Natural killer cell (primary cell): ENCODE data around the gene RSPH1. TPM values are rescaled to one million over a fixed set of nuclear protein-coding genes. Genes with fewer than 3 reads are reported as not detected.

Source experiments
- ATAC-seq, 3 donors: fragments of 150-1000 bp in 2 of 3; fragments of 200-7000 bp in 1 of 3; cut with Tn5 transposase; 1 replicate in 1 of 3; 2 replicates in 2 of 3; pipeline ENCODE4 v1.10.0; 2021; ENCODE audit warnings: mild to moderate bottlenecking in 2 of 3, moderate library complexity in 2 of 3
- DNase-seq, 2 donors: peaks; one replicate each; pipeline versions ENCODE4 v3.0.0 to v3.0.0-alpha.2; 2013 to 2021; ENCODE audit warnings: mixed read lengths in 1 of 2
- H3K27ac ChIP-seq: one replicate; pipeline ENCODE4 v1.5.1; 2013; ENCODE audit warnings: mild to moderate bottlenecking, low read length
- H3K27me3 ChIP-seq: one replicate; pipeline ENCODE4 v1.6.1; 2013; ENCODE audit warnings: low read length; ENCODE audit not compliant: control insufficient read depth, insufficient read depth
- H3K36me3 ChIP-seq: one replicate; pipeline ENCODE4 v1.6.1; 2013; ENCODE audit warnings: low read length; ENCODE audit not compliant: control insufficient read depth, insufficient read depth
- H3K4me1 ChIP-seq: one replicate; pipeline ENCODE4 v1.6.1; 2013; ENCODE audit warnings: low read length; ENCODE audit not compliant: control insufficient read depth, insufficient read depth
- H3K4me3 ChIP-seq: one replicate; pipeline ENCODE4 v1.5.1; 2013; ENCODE audit warnings: low read length
- H3K9me3 ChIP-seq: one replicate; pipeline ENCODE4 v1.6.1; 2013; ENCODE audit warnings: low read length; ENCODE audit not compliant: control insufficient read depth, insufficient read depth
- H3K27ac Mint-ChIP-seq, 2 donors: one replicate each; pipeline ENCODE4 v1.8.0; 2022; ENCODE audit warnings: mild to moderate bottlenecking in 2 of 2, mixed read lengths in 2 of 2, moderate library complexity in 1 of 2
- H3K27me3 Mint-ChIP-seq, 2 donors: one replicate each; pipeline ENCODE4 v1.8.0; 2022; ENCODE audit warnings: low read depth in 2 of 2, mixed read lengths in 2 of 2
- H3K36me3 Mint-ChIP-seq: one replicate; pipeline ENCODE4 v1.8.0; 2022; ENCODE audit warnings: mixed read lengths
- H3K4me1 Mint-ChIP-seq, 2 donors: one replicate each; pipeline ENCODE4 v1.8.0; 2022; ENCODE audit warnings: mixed read lengths in 2 of 2
- H3K4me3 Mint-ChIP-seq: one replicate; pipeline ENCODE4 v1.8.0; 2022; ENCODE audit warnings: mild to moderate bottlenecking, moderate library complexity, mixed read lengths
- H3K9me3 Mint-ChIP-seq, 2 donors: one replicate each; pipeline ENCODE4 v1.8.0; 2022; ENCODE audit warnings: mixed read lengths in 2 of 2
- WGBS: methylation state at CpG from one replicate; pipeline ENCODE4 v1.1.7; 2013; ENCODE audit warnings: missing lambda C conversion rate; ENCODE audit not compliant: insufficient coverage; 5-methylcytosine and 5-hydroxymethylcytosine counted together
- intact Hi-C: fragments of 100-400 bp; cut with micrococcal nuclease; formaldehyde crosslinking; loops from one replicate; pipeline ENCODE4 v1.14.2; 2022
- total RNA-seq, 4 donors: library from RNA; stranded (reverse); fragments of 120-200 nt in 1 of 4; gene quantifications; one replicate each; pipeline versions ENCODE4 v1.2.3 to v1.2.4, GENCODE V29; 2013 to 2022
- TF ChIP-seq, protein P1 (sequence below): fragments of 200-600 bp; IDR thresholded peaks from one replicate; pipeline ENCODE4 v1.8.0; 2022; ENCODE audit warnings: antibody characterized with exemption

RSPH1 gene
- total RNA-seq, 3 donors from 2014 or later (not counting 1 experiment from before 2014, with no cell fraction given), result 0.16 TPM; not detected in 2

DNA sequence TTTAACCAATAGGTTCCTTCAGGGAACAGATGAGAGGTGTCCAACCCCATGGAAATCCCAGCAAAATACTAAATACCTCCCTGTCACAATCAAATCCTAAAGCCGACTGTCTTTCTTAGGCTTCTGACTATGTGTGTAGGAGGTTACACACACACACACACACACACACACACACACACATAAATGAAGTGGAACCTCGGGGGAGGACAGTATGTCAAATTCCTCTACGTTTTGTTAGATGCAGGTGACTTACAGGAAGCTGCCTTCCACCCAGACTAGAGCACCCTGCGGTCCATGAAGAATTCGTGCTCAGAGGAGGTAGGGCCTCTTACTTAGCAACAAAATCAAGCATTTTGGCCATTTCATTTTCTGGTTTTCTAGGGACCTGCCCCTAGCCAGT lies 16.4 kb downstream of the RSPH1 start:
- no peaks in the 10 kb centered on the region for H3K36me3 Mint-ChIP-seq
- no peak overlapping the region for H3K27ac Mint-ChIP-seq
- ATAC-seq (no peak), DNase-seq (no peak)
- Histone ChIP-seq H3K4me3 (no peak overlapping the region), H3K9me3 (no peaks in the 10 kb centered on the region), H3K4me1 (no peaks in the 10 kb centered on the region), H3K27me3 (no peaks in the 10 kb centered on the region), H3K27ac (no peak overlapping the region), H3K36me3 (no peaks in the 10 kb centered on the region)
- no peaks in the 10 kb centered on the region for H3K9me3 Mint-ChIP-seq
- intact Hi-C loops, result no loop called here
- TF ChIP-seq, protein P1, sequence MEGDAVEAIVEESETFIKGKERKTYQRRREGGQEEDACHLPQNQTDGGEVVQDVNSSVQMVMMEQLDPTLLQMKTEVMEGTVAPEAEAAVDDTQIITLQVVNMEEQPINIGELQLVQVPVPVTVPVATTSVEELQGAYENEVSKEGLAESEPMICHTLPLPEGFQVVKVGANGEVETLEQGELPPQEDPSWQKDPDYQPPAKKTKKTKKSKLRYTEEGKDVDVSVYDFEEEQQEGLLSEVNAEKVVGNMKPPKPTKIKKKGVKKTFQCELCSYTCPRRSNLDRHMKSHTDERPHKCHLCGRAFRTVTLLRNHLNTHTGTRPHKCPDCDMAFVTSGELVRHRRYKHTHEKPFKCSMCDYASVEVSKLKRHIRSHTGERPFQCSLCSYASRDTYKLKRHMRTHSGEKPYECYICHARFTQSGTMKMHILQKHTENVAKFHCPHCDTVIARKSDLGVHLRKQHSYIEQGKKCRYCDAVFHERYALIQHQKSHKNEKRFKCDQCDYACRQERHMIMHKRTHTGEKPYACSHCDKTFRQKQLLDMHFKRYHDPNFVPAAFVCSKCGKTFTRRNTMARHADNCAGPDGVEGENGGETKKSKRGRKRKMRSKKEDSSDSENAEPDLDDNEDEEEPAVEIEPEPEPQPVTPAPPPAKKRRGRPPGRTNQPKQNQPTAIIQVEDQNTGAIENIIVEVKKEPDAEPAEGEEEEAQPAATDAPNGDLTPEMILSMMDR, result no peak
- no peak overlapping the region for H3K4me3 Mint-ChIP-seq
- 83% methylated on average over 4 of the region's 5 CpGs for WGBS
- H3K4me1 Mint-ChIP-seq, result no peaks in the 10 kb centered on the region
- peaks cover 9 to 11% of the 10 kb centered on the region in 2 donors for H3K27me3 Mint-ChIP-seq

GRCh38 chr21:42478504-42478903 lies 17.5 kb downstream of the RSPH1 start:
- H3K27ac ChIP-seq, result no peak overlapping the region
- H3K4me3 Mint-ChIP-seq, result no peak overlapping the region
- no peak overlapping the region for H3K4me3 ChIP-seq
- H3K4me1 Mint-ChIP-seq, result no peaks in the 10 kb centered on the region
- no peaks in the 10 kb centered on the region for H3K27me3 ChIP-seq
- DNase-seq (no peak), ATAC-seq (no peak)
- no peaks in the 10 kb centered on the region for H3K36me3 ChIP-seq
- TF ChIP-seq, protein P1, result no peak
- H3K9me3 ChIP-seq, result no peaks in the 10 kb centered on the region
- H3K27me3 Mint-ChIP-seq, result peaks cover 10 to 14% of the 10 kb centered on the region in 2 donors
- WGBS, result 80% methylated on average over 7 of the region's 7 CpGs
- H3K4me1 ChIP-seq, result no peaks in the 10 kb centered on the region
- H3K27ac Mint-ChIP-seq, result no peak overlapping the region
- intact Hi-C loops, result no loop called here
- no peaks in the 10 kb centered on the region for H3K9me3 Mint-ChIP-seq
- H3K36me3 Mint-ChIP-seq, result no peaks in the 10 kb centered on the region

DNA sequence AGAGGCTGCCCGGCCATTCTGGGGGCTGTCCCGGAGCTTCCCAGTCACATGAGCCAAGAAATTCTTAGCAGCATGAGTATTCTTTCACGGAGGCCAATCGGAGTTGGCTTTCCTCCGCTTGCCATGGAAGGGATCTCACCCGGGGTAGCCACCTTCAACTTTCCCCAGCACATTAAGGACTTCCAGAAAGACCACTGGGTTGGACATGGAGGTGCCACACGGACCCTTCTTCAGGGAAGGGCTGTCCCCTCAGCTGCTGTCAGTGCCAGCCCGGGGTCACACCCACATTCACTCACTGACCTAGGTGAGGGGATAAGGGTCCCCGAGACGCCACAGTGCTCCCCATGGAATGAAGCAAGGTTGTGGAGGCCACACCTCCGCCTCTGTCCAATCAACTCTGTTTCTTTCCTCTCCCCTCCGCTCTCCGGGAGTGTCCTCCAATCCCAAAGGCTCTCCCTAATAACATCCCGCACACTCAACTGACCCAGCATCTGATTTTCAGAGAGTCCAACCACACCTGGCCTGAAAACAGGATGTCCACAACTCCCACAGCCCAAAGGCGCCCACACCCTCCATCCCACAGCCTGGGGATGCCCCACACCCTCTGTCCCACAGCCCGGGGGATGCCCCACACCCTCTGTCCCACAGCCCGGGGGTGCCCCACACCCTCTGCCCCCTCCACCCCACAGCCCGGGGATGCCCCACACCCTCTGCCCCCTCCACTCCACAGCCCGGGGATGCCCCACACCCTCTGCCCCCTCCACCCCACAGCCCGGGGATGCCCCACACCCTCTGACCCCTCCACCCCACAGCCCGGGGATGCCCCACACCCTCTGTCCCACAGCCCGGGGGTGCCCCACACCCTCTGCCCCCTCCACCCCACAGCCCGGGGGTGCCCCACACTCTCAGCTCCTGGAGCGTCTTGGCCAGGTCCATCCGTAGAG lies 19.4 kb downstream of the RSPH1 start:
- no peaks in the 10 kb centered on the region for H3K9me3 ChIP-seq
- DNase-seq (peak in 1 of 2 donors; percentile 45), ATAC-seq (peak in 2 of 3 donors; percentile 24)
- TF ChIP-seq, protein P1, result no peak
- H3K27ac ChIP-seq, result no peak overlapping the region
- no peaks in the 10 kb centered on the region for H3K4me1 ChIP-seq
- H3K4me1 Mint-ChIP-seq, result no peaks in the 10 kb centered on the region
- no peaks in the 10 kb centered on the region for H3K9me3 Mint-ChIP-seq
- H3K27ac Mint-ChIP-seq, result no peak overlapping the region
- no peaks in the 10 kb centered on the region for H3K36me3 ChIP-seq
- 91% methylated on average over 20 of the region's 25 CpGs for WGBS
- H3K27me3 ChIP-seq, result no peaks in the 10 kb centered on the region
- peaks cover 7 to 18% of the 10 kb centered on the region in 2 donors for H3K27me3 Mint-ChIP-seq
- H3K36me3 Mint-ChIP-seq, result no peaks in the 10 kb centered on the region
- no peak overlapping the region for H3K4me3 ChIP-seq
- intact Hi-C loops, result no loop called here
- no peak overlapping the region for H3K4me3 Mint-ChIP-seq
